SK-N-SH treated with all-trans-retinoic acid at 6 μM for 48 hours (cell line): ENCODE data around the gene HARS1.

Source experiments
- ATAC-seq: fragments of 200-7000 bp; cut with Tn5 transposase; 3 replicates; pipeline ENCODE4 v1.9.1; 2020; ENCODE audit warnings: mild to moderate bottlenecking, moderate library complexity
- ARNTL ChIP-seq: fragments of 450-650 bp; formaldehyde crosslinking; IDR thresholded peaks from 2 replicates; pipeline ENCODE4 v1.5.0; 2020; ENCODE audit warnings: low read depth, mild to moderate bottlenecking, moderate library complexity, borderline replicate concordance
- BACH2 ChIP-seq: fragments of 250-450 bp; sonication (Bioruptor Pico); IDR thresholded peaks from 2 replicates; pipeline ENCODE4 v1.9.0; 2021; ENCODE audit warnings: mild to moderate bottlenecking, borderline replicate concordance
- CREB5 ChIP-seq: fragments of 250-450 bp; sonication (Bioruptor Pico); IDR thresholded peaks from 2 replicates; pipeline ENCODE4 v1.5.1; 2020; ENCODE audit warnings: low read depth, mild to moderate bottlenecking, moderate library complexity
- CSDC2 ChIP-seq: fragments of 250-450 bp; sonication (Bioruptor Pico); IDR thresholded peaks from 2 replicates; pipeline ENCODE4 v1.5.0; 2020; ENCODE audit warnings: mild to moderate bottlenecking, moderate library complexity
- CSRNP3 ChIP-seq: fragments of 250-450 bp; sonication (Bioruptor Pico); IDR thresholded peaks from 2 replicates; pipeline ENCODE4 v1.5.1; 2021; ENCODE audit warnings: mild to moderate bottlenecking, moderate library complexity
- ESRRG ChIP-seq: fragments of 250-450 bp; sonication (Bioruptor Pico); IDR thresholded peaks from 2 replicates; pipeline ENCODE4 v1.6.1; 2021; ENCODE audit warnings: mild to moderate bottlenecking
- GLIS3 ChIP-seq: fragments of 250-450 bp; sonication (Bioruptor Pico); IDR thresholded peaks from 2 replicates; pipeline ENCODE4 v1.5.0; 2020; ENCODE audit warnings: mild to moderate bottlenecking, moderate library complexity
- ISL1 ChIP-seq: fragments of 250-450 bp; sonication (Bioruptor Pico); IDR thresholded peaks from 2 replicates; pipeline ENCODE4 v2.1.2; 2022; ENCODE audit warnings: mild to moderate bottlenecking, moderate library complexity
- OSR1 ChIP-seq: fragments of 250-450 bp; sonication (Bioruptor Pico); IDR thresholded peaks from 2 replicates; pipeline ENCODE4 v1.8.0; 2022; ENCODE audit warnings: moderate library complexity, mild to moderate bottlenecking, inconsistent platforms
- PATZ1 ChIP-seq: fragments of 250-450 bp; sonication (Bioruptor Pico); IDR thresholded peaks from 2 replicates; pipeline ENCODE4 v1.8.0; 2020; ENCODE audit warnings: mild to moderate bottlenecking, moderate library complexity, borderline replicate concordance
- POU6F1 ChIP-seq: fragments of 250-450 bp; sonication (Bioruptor Pico); IDR thresholded peaks from 2 replicates; pipeline ENCODE4 v1.8.0; 2021; ENCODE audit warnings: low read depth, mild to moderate bottlenecking, moderate library complexity, borderline replicate concordance
- RARB ChIP-seq: fragments of 250-450 bp; sonication (Bioruptor Pico); IDR thresholded peaks from 2 replicates; pipeline ENCODE4 v1.8.0; 2021; ENCODE audit warnings: mild to moderate bottlenecking, moderate library complexity
- TCF4 ChIP-seq: fragments of 250-450 bp; sonication (Bioruptor Pico); IDR thresholded peaks from 2 replicates; pipeline ENCODE4 v1.8.0; 2021; ENCODE audit warnings: mild to moderate bottlenecking, moderate library complexity, borderline replicate concordance
- TOX ChIP-seq: fragments of 250-450 bp; sonication (Bioruptor Pico); IDR thresholded peaks from 2 replicates; pipeline ENCODE4 v1.8.0; 2021; ENCODE audit warnings: mild to moderate bottlenecking, moderate library complexity, borderline replicate concordance
- TSHZ2 ChIP-seq: fragments of 250-450 bp; sonication (Bioruptor Pico); IDR thresholded peaks from 2 replicates; pipeline ENCODE4 v1.5.0; 2020; ENCODE audit warnings: mild to moderate bottlenecking, moderate library complexity
- ZC3H10 ChIP-seq: fragments of 250-450 bp; sonication (Bioruptor Pico); IDR thresholded peaks from 2 replicates; pipeline ENCODE4 v1.5.1; 2021; ENCODE audit warnings: mild to moderate bottlenecking, moderate library complexity
- ZFP3 ChIP-seq: fragments of 250-450 bp; sonication (Bioruptor Pico); IDR thresholded peaks from 2 replicates; pipeline ENCODE4 v1.5.0; 2020; ENCODE audit warnings: mild to moderate bottlenecking, moderate library complexity
- ZNF565 ChIP-seq: fragments of 450-650 bp; formaldehyde crosslinking; conservative IDR thresholded peaks from 2 replicates; pipeline ENCODE4 v1.5.0; 2020; ENCODE audit warnings: low read depth, mild to moderate bottlenecking, moderate library complexity
- ZNF70 ChIP-seq: fragments of 450-650 bp; formaldehyde crosslinking; IDR thresholded peaks from 2 replicates; pipeline ENCODE4 v1.5.0; 2020; ENCODE audit warnings: mild to moderate bottlenecking, moderate library complexity

The HARS1 gene

GRCh38 chr5:140658870-140659269 lies 32.3 kb downstream of the HARS1 start:
- no peak for TF ChIP-seq OSR1 (CRISPR knock-in tag)
- no peak for TF ChIP-seq BACH2 (CRISPR knock-in tag)
- no peak for TF ChIP-seq CSRNP3
- no peak for TF ChIP-seq CREB5 (CRISPR knock-in tag)
- no peak for TF ChIP-seq TOX (CRISPR knock-in tag)
- no peak for TF ChIP-seq ESRRG (CRISPR knock-in tag)
- no peak for TF ChIP-seq CSDC2
- no peak for ATAC-seq

- peak; percentile 36 for ATAC-seq
- TF ChIP-seq ZFP3 (CRISPR knock-in tag) (no peak), POU6F1 (CRISPR knock-in tag) (no peak), TCF4 (CRISPR knock-in tag) (no peak), BACH2 (CRISPR knock-in tag) (no peak), CREB5 (CRISPR knock-in tag) (no peak), OSR1 (CRISPR knock-in tag) (no peak), ZNF70 (CRISPR knock-in tag) (no peak), ESRRG (CRISPR knock-in tag) (no peak), PATZ1 (CRISPR knock-in tag) (no peak), ZNF565 (CRISPR knock-in tag) (no peak), CSRNP3 (no peak)
- TF ChIP-seq, all 23 proteins: peak for 0
These were observed 44.1 kb downstream of the HARS1 start for GRCh38 chr5:140647042-140647419.

- TF ChIP-seq RARB (CRISPR knock-in tag) (no peak), ISL1 (CRISPR knock-in tag) (no peak), ZNF565 (CRISPR knock-in tag) (no peak), TOX (CRISPR knock-in tag) (no peak), ZFP3 (CRISPR knock-in tag) (no peak)
These were observed 48.5 kb downstream of the HARS1 start for GRCh38 chr5:140642718-140643117.

GRCh38 chr5:140641716-140642115 lies 49.5 kb downstream of the HARS1 start:
- no peak for TF ChIP-seq ZNF565 (CRISPR knock-in tag)
- TF ChIP-seq ARNTL (CRISPR knock-in tag): no peak
- TF ChIP-seq OSR1 (CRISPR knock-in tag): no peak
- no peak for TF ChIP-seq ZC3H10 (CRISPR knock-in tag)
- no peak for TF ChIP-seq ESRRG (CRISPR knock-in tag)
- TF ChIP-seq POU6F1 (CRISPR knock-in tag): no peak
- no peak for TF ChIP-seq CSRNP3
- TF ChIP-seq GLIS3: no peak
- no peak for TF ChIP-seq TSHZ2
- ATAC-seq: no peak

More at GRCh38 chr5:140642718-140643117, 48.5 kb downstream of the HARS1 start:
- no peak for ATAC-seq
